ENCODE measurements around the gene MIER1. TPM values are rescaled to one million over a fixed set of nuclear protein-coding genes. Genes with fewer than 3 reads are reported as not detected.

MIER1 gene
- total RNA-seq, 3 donors from 2014 or later, result 60.5 to 70.1 (median 64.2) TPM

DNA sequence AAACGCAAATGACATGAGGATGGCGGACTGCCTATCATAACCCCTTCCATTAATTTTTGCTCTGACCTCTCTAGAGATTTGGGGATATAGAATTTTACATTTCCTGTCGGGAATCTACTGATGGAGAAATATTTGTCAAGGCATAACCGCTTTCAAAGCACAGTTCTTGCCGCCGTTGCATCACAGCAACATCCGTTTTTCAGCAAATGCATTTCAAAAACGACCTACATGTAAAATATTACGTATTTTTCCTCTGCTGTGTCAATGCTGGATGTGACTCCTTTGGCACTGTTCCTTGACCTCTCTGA, 4.9 kb downstream of the MIER1 start:
- no peaks in the 10 kb centered on the region for H3K27me3 Mint-ChIP-seq (ENCODE audit: low read depth)
- peaks cover 46% of the 10 kb centered on the region for H3K4me1 Mint-ChIP-seq (ENCODE audit: low read depth)
- H3K36me3 Mint-ChIP-seq (ENCODE audit: insufficient read depth), result no peaks in the 10 kb centered on the region
- ATAC-seq (no peak), DNase-seq (no peak)
- peak overlapping the region; percentile 91 for H3K4me3 Mint-ChIP-seq
- no peaks in the 10 kb centered on the region for H3K9me3 Mint-ChIP-seq

DNA sequence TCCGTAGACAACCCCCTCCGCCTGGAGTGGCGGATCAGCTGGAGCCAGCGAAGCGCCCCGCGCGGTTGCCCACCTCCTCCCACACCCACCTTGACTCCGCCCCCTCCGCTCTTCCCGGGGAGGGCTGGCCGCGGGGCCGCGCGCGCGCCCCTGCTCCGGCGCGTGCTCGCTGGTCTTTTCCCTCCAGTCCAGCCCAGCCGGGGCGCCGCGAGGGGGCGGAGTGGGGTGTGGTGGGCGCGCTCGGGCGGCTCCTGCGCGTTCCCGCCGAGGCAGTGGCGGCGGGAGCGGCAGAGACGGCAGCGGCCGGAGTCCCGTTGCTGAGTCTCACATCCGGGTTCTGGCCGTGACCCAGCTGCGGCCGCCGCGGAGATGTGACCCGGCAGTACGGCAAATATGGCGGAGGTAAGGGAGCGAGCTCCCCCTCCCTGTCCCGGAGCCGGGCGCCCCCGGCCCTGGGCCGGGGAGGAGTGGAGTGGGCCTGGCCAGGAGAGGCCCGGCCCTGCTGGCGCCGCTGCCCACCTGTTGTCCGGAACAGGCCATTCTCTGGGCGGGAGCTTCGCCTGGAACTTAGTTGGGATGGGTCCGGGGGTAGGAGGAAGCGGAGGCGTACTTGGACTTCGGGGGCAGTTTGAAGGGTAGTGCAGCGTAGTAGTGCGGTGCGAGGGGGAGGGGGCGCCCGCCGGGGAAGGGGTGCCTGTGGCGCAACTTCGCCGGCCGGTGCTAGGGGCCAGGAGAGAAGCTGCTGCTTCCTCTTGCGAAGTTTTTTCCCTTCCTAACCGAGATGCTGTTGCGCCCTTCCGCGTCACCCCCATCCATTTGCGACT, 5.4 kb downstream of the MIER1 start:
- H3K36me3 Mint-ChIP-seq (ENCODE audit: insufficient read depth), result no peaks in the 10 kb centered on the region
- H3K27me3 Mint-ChIP-seq (ENCODE audit: low read depth), result no peaks in the 10 kb centered on the region
- peak; percentile 59 to 60 for ATAC-seq
- peak; percentile 92 for DNase-seq
- H3K4me3 Mint-ChIP-seq, result peak overlapping the region; percentile 91
- H3K9me3 Mint-ChIP-seq, result no peaks in the 10 kb centered on the region
- peaks cover 51% of the 10 kb centered on the region for H3K4me1 Mint-ChIP-seq (ENCODE audit: low read depth)

DNA sequence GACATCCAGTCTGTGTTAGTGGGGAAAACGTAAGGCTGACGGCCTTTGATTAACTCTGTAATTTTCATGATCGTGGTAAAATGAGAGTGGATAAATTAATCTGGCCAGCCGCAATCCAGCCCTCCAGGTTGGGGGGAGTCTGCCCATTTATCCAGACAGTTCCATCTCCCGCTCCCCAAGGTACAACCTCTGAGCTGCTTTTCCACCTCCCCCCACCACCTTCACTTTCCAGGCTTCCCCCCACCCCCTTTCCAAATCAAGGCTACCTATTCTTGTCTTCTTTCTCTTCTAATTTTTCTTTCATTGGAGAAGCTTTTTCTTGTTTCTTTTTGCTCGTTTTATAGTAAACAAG, 6.0 kb downstream of the MIER1 start:
- peaks cover 55% of the 10 kb centered on the region for H3K4me1 Mint-ChIP-seq (ENCODE audit: low read depth)
- no peaks in the 10 kb centered on the region for H3K36me3 Mint-ChIP-seq (ENCODE audit: insufficient read depth)
- H3K4me3 Mint-ChIP-seq, result peak overlapping the region; percentile 91
- no peaks in the 10 kb centered on the region for H3K9me3 Mint-ChIP-seq
- ATAC-seq (no peak), DNase-seq (no peak)
- no peaks in the 10 kb centered on the region for H3K27me3 Mint-ChIP-seq (ENCODE audit: low read depth)

DNA sequence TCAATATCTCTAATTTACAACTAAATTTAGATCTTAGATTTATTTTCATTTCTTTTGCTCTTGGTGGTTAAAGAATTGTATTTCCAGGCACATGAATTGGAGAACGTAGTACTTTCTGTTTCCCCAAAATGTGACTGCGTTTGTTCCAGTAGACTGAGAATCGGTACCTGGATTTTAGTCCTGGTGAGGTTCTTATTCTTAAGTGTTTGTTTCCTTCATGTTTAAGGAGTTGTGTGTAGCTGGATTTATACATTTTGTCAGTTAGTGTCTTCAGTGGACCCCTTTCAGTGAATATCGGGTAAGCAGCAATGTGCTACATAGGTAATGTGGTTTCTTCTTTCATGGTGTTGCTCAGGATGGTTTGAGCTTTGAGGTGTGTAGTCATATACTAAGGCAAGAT, 6.8 kb downstream of the MIER1 start:
- no peaks in the 10 kb centered on the region for H3K36me3 Mint-ChIP-seq (ENCODE audit: insufficient read depth)
- ATAC-seq (peak in 1 of 2 donors; percentile 25), DNase-seq (no peak)
- no peaks in the 10 kb centered on the region for H3K9me3 Mint-ChIP-seq
- peaks cover 53% of the 10 kb centered on the region for H3K4me1 Mint-ChIP-seq (ENCODE audit: low read depth)
- peak overlapping the region; percentile 91 for H3K4me3 Mint-ChIP-seq
- no peaks in the 10 kb centered on the region for H3K27me3 Mint-ChIP-seq (ENCODE audit: low read depth)

DNA sequence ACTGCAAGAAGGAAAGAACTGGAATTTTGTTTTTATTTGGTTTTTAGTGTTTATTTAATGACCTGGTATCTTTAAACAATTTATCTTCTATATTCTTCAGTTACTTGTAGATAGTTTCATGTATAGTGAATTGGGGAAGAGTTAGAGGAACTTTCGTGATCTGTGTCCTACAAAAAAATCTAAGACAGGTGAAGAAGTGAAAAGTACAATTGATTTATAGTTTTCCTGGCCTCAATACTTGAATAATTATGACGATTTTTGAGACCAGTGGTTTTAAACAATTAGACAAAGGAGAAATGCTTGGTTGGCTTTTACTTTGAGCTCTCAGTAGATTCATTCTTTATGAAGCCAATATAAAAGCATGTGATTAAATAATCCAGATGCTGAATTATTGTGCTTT, 7.5 kb downstream of the MIER1 start:
- no peaks in the 10 kb centered on the region for H3K9me3 Mint-ChIP-seq
- H3K4me1 Mint-ChIP-seq (ENCODE audit: low read depth), result peaks cover 57% of the 10 kb centered on the region
- DNase-seq (no peak), ATAC-seq (no peak)
- H3K27me3 Mint-ChIP-seq (ENCODE audit: low read depth), result no peaks in the 10 kb centered on the region
- H3K36me3 Mint-ChIP-seq (ENCODE audit: insufficient read depth), result no peaks in the 10 kb centered on the region
- H3K4me3 Mint-ChIP-seq, result peak overlapping the region; percentile 91

DNA sequence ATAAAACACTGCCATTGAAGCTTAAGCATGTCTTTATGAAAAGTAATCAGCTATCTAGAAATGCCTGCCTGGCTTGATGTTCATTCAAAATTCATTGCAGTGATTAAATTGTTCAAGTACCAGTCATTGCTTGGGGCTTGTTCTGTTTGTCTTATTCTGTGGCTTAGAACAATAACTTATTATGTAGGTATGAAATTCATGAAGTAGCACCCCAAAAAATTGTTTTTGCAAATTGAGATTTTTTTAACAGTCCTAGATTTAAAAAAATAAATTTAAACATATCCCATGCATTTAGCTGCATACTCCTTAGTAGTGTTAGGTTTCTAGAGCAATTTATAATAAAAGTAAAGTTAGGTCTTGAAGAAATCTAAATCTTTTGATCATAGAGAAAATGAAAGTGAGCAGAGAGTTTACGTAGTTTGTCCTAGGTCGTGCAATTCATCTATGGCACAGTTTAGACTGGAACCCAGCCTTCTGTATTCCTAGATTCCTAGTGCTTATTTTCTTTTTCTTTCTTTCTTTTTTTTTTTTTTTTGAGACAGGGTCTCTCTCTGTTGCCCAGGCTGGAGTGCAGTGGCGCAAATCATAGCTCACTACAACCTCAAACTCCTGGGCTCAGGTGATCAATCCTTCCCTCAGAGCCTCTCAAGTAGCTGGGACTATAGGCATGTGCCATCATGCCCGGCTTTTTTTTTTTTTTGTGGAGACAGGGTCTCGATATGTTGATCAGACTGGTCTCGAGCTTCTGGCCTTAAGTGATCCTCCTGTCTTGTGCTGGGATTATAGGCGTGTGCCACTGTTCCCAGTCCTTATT, 9.3 kb downstream of the MIER1 start:
- Mint-ChIP-seq H3K4me1 (ENCODE audit: low read depth) (peaks cover 61% of the 10 kb centered on the region), H3K27me3 (ENCODE audit: low read depth) (no peaks in the 10 kb centered on the region), H3K9me3 (no peaks in the 10 kb centered on the region), H3K36me3 (ENCODE audit: insufficient read depth) (no peaks in the 10 kb centered on the region), H3K4me3 (peak overlapping the region; percentile 91)
- no peak for DNase-seq
- ATAC-seq, result no peak

DNA sequence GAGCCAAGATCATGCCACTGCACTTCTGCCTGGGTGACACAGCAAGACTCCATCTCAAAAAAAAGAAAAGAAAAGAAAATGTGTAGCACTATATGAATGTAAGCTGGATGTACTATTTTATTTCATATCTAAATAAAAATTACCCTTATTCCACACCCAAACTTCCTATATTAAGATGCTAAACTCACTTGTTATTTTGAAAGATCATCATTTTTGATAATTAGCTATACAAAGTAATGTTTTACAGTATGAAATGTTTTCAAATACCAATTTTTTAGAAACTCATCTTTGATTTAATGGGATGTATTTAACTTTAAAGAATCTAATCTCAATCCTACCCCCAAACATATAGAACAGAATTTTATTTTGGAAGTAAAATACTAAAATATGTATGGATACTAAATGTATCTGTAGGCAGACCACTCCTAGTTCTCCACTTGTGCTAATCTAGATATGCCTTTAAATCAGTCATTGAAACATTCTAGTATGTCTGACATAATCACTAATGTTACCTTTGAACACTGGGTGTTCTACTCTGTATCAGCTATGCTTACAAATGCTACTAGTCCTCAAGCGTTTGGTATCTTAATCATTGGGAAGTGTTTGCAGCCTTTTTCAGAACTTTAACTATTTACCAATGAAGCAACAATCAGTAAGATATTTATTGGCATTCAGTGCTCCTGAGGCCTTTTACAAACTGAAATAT, 12.9 kb downstream of the MIER1 start:
- no peaks in the 10 kb centered on the region for H3K9me3 Mint-ChIP-seq
- no peak for DNase-seq
- peaks cover 9% of the 10 kb centered on the region for H3K36me3 Mint-ChIP-seq (ENCODE audit: insufficient read depth)
- H3K4me3 Mint-ChIP-seq, result no peak overlapping the region
- peaks cover 79% of the 10 kb centered on the region for H3K4me1 Mint-ChIP-seq (ENCODE audit: low read depth)
- no peaks in the 10 kb centered on the region for H3K27me3 Mint-ChIP-seq (ENCODE audit: low read depth)
- no peak for ATAC-seq

DNA sequence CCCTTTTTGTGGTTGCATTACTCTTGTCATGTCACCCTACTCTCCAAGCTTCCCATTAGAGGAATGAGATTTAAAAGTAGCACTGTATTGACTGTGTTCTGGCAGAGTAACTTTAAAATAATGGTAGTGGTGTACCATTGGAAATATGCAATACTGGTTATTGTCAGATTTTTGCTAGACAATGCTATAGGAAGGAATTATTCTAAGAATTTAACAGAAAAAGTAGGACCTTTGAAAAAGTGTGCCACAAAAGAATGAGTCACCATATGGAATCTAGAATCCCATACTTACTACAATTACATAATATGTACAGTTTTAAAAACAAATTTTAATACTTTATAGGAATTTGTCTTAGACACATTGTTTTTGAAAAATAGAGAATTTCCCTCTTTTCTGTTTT, 13.8 kb downstream of the MIER1 start:
- H3K4me3 Mint-ChIP-seq, result no peak overlapping the region
- no peak for ATAC-seq
- peaks cover 12% of the 10 kb centered on the region for H3K36me3 Mint-ChIP-seq (ENCODE audit: insufficient read depth)
- peaks cover 78% of the 10 kb centered on the region for H3K4me1 Mint-ChIP-seq (ENCODE audit: low read depth)
- H3K27me3 Mint-ChIP-seq (ENCODE audit: low read depth), result no peaks in the 10 kb centered on the region
- no peak for DNase-seq
- no peaks in the 10 kb centered on the region for H3K9me3 Mint-ChIP-seq

DNA sequence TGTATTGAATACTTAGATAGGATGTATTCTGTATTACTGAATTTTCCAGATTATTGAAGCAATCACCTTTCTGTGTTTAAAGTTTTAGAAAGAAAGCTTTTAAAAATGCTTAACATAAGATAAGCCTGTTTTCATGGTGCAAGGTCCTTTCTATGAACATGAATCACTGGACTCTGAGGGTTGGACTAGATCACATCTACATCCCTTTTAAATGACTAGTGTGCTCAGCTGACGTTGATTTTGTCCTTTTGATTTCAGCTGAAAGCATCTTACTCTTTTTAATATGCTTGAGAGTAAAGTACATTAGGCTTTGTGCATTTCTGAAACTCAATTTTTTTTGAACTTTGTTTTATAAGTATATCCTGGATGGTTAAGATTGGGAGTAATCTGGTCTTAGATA, 16.2 kb downstream of the MIER1 start:
- Mint-ChIP-seq H3K9me3 (no peaks in the 10 kb centered on the region), H3K4me1 (ENCODE audit: low read depth) (peaks cover 67% of the 10 kb centered on the region), H3K36me3 (ENCODE audit: insufficient read depth) (peaks cover 13% of the 10 kb centered on the region), H3K4me3 (no peak overlapping the region), H3K27me3 (ENCODE audit: low read depth) (no peaks in the 10 kb centered on the region)
- no peak for DNase-seq
- no peak for ATAC-seq

DNA sequence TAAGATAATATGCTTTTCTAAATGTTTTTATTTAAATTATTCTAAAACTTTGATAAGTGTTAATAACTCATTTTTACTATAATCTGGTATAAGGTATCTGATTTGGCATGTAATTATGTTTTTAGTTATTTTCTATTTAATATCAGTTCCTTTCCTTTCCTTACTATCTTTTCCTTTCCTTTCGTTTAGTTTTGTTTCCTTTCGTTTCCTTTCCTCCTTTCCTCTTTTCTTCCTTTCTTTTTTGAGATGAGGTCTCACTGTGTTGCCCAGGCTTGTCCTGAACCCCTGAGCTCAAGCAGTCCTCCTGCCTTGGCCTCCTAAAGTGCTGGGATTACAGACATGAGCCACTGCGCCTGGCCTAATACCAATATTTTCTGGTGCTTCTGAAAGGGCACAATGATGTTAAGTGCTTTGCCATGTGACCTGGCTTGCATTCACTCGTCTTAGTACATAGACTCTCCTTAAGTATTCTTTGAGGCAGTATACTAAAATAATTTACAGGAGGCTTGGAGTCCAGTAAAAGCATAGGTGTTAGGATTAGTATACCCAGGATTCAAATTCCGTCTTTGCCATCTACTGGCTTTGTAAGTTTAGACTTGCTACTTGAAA, 18.7 kb downstream of the MIER1 start:
- Mint-ChIP-seq H3K36me3 (ENCODE audit: insufficient read depth) (peaks cover 36% of the 10 kb centered on the region), H3K4me1 (ENCODE audit: low read depth) (peaks cover 68% of the 10 kb centered on the region), H3K4me3 (no peak overlapping the region), H3K27me3 (ENCODE audit: low read depth) (no peaks in the 10 kb centered on the region), H3K9me3 (no peaks in the 10 kb centered on the region)
- no peak for DNase-seq
- no peak for ATAC-seq

DNA sequence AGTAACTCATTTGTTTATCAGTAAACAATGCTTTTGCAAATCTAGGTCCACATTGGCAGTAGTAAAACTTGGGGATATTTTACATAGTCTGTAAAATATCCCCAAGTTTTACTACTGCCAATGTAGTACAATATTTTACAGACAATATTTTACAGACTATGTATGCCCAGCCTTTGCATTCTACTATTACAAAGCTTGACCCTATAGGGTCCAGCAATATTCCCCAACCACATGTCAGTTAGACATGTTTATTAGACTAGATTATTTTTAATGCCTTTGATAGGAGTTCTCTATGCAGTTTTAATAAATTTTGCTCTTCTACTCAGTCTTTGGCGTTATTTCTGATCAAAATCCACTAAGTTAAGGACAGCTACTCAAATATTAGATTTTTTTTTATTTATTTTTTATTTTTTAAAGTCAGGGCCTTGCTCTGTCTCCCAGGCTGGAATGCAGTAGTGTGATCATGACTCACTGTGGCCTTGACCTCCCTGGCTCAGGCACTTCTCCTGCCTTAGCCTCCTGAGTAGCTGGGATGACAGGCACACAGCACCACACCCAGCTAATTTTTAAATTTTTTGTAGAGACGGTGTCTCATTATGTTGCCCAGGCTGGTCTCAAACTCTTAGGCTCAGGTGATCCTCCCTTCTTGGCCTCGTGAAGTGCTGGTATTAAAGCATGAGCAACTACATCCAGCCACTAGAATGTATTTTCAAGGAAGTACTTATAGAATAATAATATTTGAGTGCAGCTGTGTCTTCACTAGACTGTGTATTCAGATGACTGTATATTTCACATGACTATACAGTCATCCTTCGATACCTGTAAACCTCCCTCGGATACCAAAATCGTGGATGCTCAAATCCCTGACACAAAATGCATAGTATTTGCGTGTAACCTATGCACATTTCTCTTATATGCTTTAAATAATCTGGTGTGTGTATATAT, 19.8 kb downstream of the MIER1 start:
- ATAC-seq (no peak), DNase-seq (no peak)
- Mint-ChIP-seq H3K27me3 (ENCODE audit: low read depth) (no peaks in the 10 kb centered on the region), H3K36me3 (ENCODE audit: insufficient read depth) (peaks cover 39% of the 10 kb centered on the region), H3K9me3 (no peaks in the 10 kb centered on the region), H3K4me3 (no peak overlapping the region), H3K4me1 (ENCODE audit: low read depth) (peaks cover 61% of the 10 kb centered on the region)

DNA sequence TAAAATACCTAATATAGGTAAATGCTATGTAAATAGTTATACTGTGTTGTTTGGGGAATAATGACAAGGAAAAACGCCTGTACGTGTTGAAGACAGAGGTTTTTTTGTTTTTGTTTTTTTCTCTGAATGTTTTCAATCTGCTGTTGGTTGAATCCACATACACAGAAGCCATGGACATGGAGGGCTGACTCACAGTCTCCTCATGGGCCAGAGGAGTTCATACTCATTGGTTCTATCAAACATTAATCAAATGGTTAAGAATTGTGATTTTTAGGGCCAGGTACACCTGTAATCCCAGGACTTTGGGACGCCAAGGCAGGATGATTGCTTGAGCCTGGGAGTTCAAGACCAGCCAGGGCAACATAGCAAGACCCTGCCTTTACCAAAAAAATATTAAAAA, 20.5 kb downstream of the MIER1 start:
- H3K36me3 Mint-ChIP-seq (ENCODE audit: insufficient read depth), result peaks cover 38% of the 10 kb centered on the region
- H3K4me3 Mint-ChIP-seq, result no peak overlapping the region
- no peaks in the 10 kb centered on the region for H3K27me3 Mint-ChIP-seq (ENCODE audit: low read depth)
- no peak for ATAC-seq
- H3K9me3 Mint-ChIP-seq, result no peaks in the 10 kb centered on the region
- peaks cover 55% of the 10 kb centered on the region for H3K4me1 Mint-ChIP-seq (ENCODE audit: low read depth)
- no peak for DNase-seq

DNA sequence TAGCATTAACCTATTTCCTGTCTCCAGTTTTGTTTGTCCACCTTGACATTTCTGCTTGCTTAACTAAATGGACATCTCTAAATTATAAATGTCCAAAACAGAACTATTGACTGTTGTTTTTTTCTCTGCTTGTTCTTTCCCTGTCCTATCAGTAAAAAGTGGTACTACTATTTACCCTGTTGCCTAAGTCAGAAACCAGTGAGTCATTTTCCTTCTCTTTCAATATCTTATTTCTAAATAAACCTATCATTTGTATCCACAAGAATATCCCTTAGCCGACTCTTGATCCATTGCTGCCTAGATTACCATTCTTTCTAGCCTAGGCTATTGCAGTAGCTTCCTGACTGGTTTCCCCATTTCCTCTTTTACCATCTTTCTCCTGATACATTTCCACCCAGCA, 22.5 kb downstream of the MIER1 start:
- peaks cover 42% of the 10 kb centered on the region for H3K4me1 Mint-ChIP-seq (ENCODE audit: low read depth)
- no peaks in the 10 kb centered on the region for H3K27me3 Mint-ChIP-seq (ENCODE audit: low read depth)

More for the DNA sequence above, 22.5 kb downstream of the MIER1 start:
- peaks cover 39% of the 10 kb centered on the region for H3K36me3 Mint-ChIP-seq (ENCODE audit: insufficient read depth)
- DNase-seq (no peak), ATAC-seq (no peak)
- H3K4me3 Mint-ChIP-seq, result no peak overlapping the region
- H3K9me3 Mint-ChIP-seq, result no peaks in the 10 kb centered on the region

All from activated T-cell treated with anti-CD3 and anti-CD28 coated beads, Interleukin-2, amount 50 U/mL, for 4 hours (primary cell).